MCF 10A (cell line): Measurements from ENCODE around the gene OR2A12. TPM values are rescaled to one million over a fixed set of nuclear protein-coding genes. Genes with fewer than 3 reads are reported as not detected.

Experiments used
- BruUV-seq: library from RNA; stranded (reverse); fragments of 400-500 nt; replicated peaks from 2 replicates; lab custom pipeline; 2021; lab: Mats Ljungman, UMichigan
- CTCF ChIA-PET: fragments of 300-600 bp; sonication (Branson Sonifier 250); formaldehyde crosslinking; extraction: SDS; loops from one replicate; lab custom pipeline; 2021; ENCODE audit warnings: antibody characterized with exemption, inconsistent platforms; lab: Yijun Ruan, JAX
- POLR2A ChIA-PET: fragments of 300-600, 350-650 bp; sonication (Branson Sonifier 250); formaldehyde crosslinking; extraction: SDS; loops from one replicate; lab custom pipeline; 2020; ENCODE audit warnings: antibody characterized with exemption, inconsistent platforms; lab: Yijun Ruan, JAX
- DNase-seq: peaks from one replicate; pipeline ENCODE4 v3.0.0-alpha.2; 2018; ENCODE audit not compliant: unreplicated experiment
- H3K27ac Mint-ChIP-seq: one replicate; pipeline ENCODE4 v1.8.0; 2022; ENCODE audit warnings: mild to moderate bottlenecking, low read depth, mixed read lengths; ENCODE audit not compliant: unreplicated experiment
- H3K27me3 Mint-ChIP-seq: one replicate; pipeline ENCODE4 v1.8.0; 2022; ENCODE audit warnings: mixed read lengths; ENCODE audit not compliant: insufficient read depth, unreplicated experiment
- H3K36me3 Mint-ChIP-seq: one replicate; pipeline ENCODE4 v1.8.0; 2022; ENCODE audit warnings: mild to moderate bottlenecking, moderate library complexity, mixed read lengths; ENCODE audit not compliant: insufficient read depth, unreplicated experiment
- H3K4me1 Mint-ChIP-seq: one replicate; pipeline ENCODE4 v1.8.0; 2022; ENCODE audit warnings: mixed read lengths; ENCODE audit not compliant: insufficient read depth, unreplicated experiment
- H3K4me3 Mint-ChIP-seq: one replicate; pipeline ENCODE4 v1.8.0; 2022; ENCODE audit warnings: mild to moderate bottlenecking, moderate library complexity, mixed read lengths; ENCODE audit not compliant: unreplicated experiment
- H3K9me3 Mint-ChIP-seq: one replicate; pipeline ENCODE4 v1.8.0; 2022; ENCODE audit warnings: mixed read lengths; ENCODE audit not compliant: unreplicated experiment
- CTCF ChIP-seq: fragments of 200-600 bp; IDR thresholded peaks from one replicate; pipeline ENCODE4 v1.8.0; 2022; ENCODE audit warnings: antibody characterized with exemption, mild to moderate bottlenecking; ENCODE audit not compliant: unreplicated experiment
- intact Hi-C: fragments of 100-400 bp; cut with micrococcal nuclease; formaldehyde crosslinking; loops from 2 replicates; pipeline ENCODE4 v1.14.1; 2022
- total RNA-seq: library from RNA; stranded (reverse); gene quantifications from 2 replicates; pipeline ENCODE4 v1.2.3, GENCODE V29; 2022

The OR2A12 gene
- total RNA-seq, 1 experiment from 2014 or later: not detected

- no peak for DNase-seq
- ChIA-PET CTCF (no interaction called here), POLR2A (no interaction called here)
- peaks cover 5% of the 10 kb centered on the region for H3K36me3 Mint-ChIP-seq
- H3K9me3 Mint-ChIP-seq: peaks cover 21% of the 10 kb centered on the region
- no peak overlapping the region for H3K27ac Mint-ChIP-seq
- H3K27me3 Mint-ChIP-seq: no peaks in the 10 kb centered on the region
- no TSS peak for BruUV-seq
- H3K4me3 Mint-ChIP-seq: no peak overlapping the region
- TF ChIP-seq CTCF: no peak
- H3K4me1 Mint-ChIP-seq: no peaks in the 10 kb centered on the region
- intact Hi-C loops: no loop called here
Measured at GRCh38 chr7:144144426-144144825, 58.3 kb downstream of the OR2A12 start.

GRCh38 chr7:144148224-144148827 is 62.2 kb downstream of the OR2A12 start:
- no peak for DNase-seq
- ChIA-PET CTCF (no interaction called here), POLR2A (no interaction called here)
- intact Hi-C loops: no loop called here
- Mint-ChIP-seq H3K4me3 (no peak overlapping the region), H3K9me3 (peaks cover 23% of the 10 kb centered on the region), H3K36me3 (peaks cover 5% of the 10 kb centered on the region), H3K27me3 (peaks cover 15% of the 10 kb centered on the region), H3K27ac (no peak overlapping the region), H3K4me1 (no peaks in the 10 kb centered on the region)
- no peak for TF ChIP-seq CTCF
- BruUV-seq: no TSS peak

Other genes starting within 250 kb of the OR2A12 start
- gene TCAF1, start 184.1 kb upstream of the OR2A12 start, total RNA-seq: 22.7 and 27.2 TPM in 2 replicates
- not detected in 2 replicates for gene OR2F2, start 151.0 kb upstream of the OR2A12 start, total RNA-seq
- gene OR2F1, start 131.4 kb upstream of the OR2A12 start, total RNA-seq: not detected in 2 replicates
- not detected in 2 replicates for gene OR6B1, start 86.0 kb upstream of the OR2A12 start, total RNA-seq
- gene OR2A5, start 37.3 kb upstream of the OR2A12 start, total RNA-seq: not detected in 2 replicates
- gene OR2A25, start 16.5 kb upstream of the OR2A12 start, total RNA-seq: not detected in 2 replicates
- gene OR2A2, start 23.3 kb downstream of the OR2A12 start, total RNA-seq: not detected in 2 replicates
- gene OR2A14, start 36.9 kb downstream of the OR2A12 start, total RNA-seq: not detected in 2 replicates
- gene CTAGE4, start 97.2 kb downstream of the OR2A12 start, total RNA-seq: 23.2 and 26.0 TPM in 2 replicates
- gene ARHGEF35, start 109.6 kb downstream of the OR2A12 start, total RNA-seq: 0.93 TPM in 1 of 2 replicates, not detected in the other
- gene OR2A42, start 153.3 kb downstream of the OR2A12 start, total RNA-seq: not detected in 2 replicates
- gene OR2A7, start 178.5 kb downstream of the OR2A12 start, total RNA-seq: 10.0 and 13.6 TPM in 2 replicates
- gene CTAGE8, start 183.0 kb downstream of the OR2A12 start, total RNA-seq: 0.96 and 2.6 TPM in 2 replicates
- not detected in 2 replicates for gene OR2A1, start 226.1 kb downstream of the OR2A12 start, total RNA-seq